ENCODE results near the gene CENPW. TPM values are rescaled to one million over a fixed set of nuclear protein-coding genes. Genes with fewer than 3 reads are reported as not detected.

The CENPW gene
- total RNA-seq, 1 experiment from 2014 or later = 46.9 TPM

DNA sequence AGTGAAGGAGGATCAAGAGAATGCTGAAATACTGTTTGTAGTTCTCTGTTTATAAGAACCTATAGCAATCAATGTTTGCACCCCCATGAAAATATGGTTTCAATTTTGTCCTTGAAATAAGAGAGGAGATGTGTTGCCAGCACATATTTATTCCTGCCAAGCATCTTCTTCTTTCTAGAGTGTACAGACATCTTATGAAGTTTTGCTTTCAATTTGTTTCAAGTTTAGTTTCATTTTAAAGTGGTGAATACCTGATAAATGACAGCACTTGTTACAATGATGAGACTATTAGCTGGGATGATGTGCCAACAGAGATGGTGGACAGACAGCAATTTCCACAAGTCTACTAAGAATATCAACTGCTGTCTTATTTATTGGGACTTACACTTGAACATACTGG, 39.2 kb upstream of the CENPW start:
- intact Hi-C loops (cut with micrococcal nuclease) = no loop called here
- POLR2A ChIA-PET = no interaction called here

More for the DNA sequence above, 39.2 kb upstream of the CENPW start:
- Histone ChIP-seq H3K79me2 (ENCODE audit: insufficient read depth, low read length) (no peaks in the 10 kb centered on the region), H4K20me1 (ENCODE audit: insufficient read depth) (no peaks in the 10 kb centered on the region), H3K27me3 (ENCODE audit: insufficient read depth, low read length) (no peaks in the 10 kb centered on the region), H2AFZ (ENCODE audit: low read depth, low read length, poor library complexity, severe bottlenecking) (no peak overlapping the region), H3K36me3 (ENCODE audit: control insufficient read depth in 1 of 2, insufficient read depth in 2 of 2, low read length in 2 of 2) (no peaks in the 10 kb centered on the region), H3K4me2 (ENCODE audit: low read length) (no peak overlapping the region), H3K4me3 (replicated peaks in 1 of 2; ENCODE audit: low read depth in 1 of 2, low read length in 2 of 2) (no peak overlapping the region), H3K9ac (ENCODE audit: low read length) (no peak overlapping the region), H3K9me3 (ENCODE audit: control insufficient read depth in 1 of 2, insufficient read depth in 1 of 2, low read depth in 1 of 2, low read length in 2 of 2) (no peaks in the 10 kb centered on the region), H3K9me2 (ENCODE audit: insufficient read depth) (no peaks in the 10 kb centered on the region), H3K27ac (ENCODE audit: low read depth, low read length) (no peak overlapping the region), H3K4me1 (ENCODE audit: control insufficient read depth in 1 of 2, insufficient read depth in 2 of 2, low read length in 2 of 2) (no peaks in the 10 kb centered on the region)
- ATAC-seq (no peak), DNase-seq (ENCODE audit: low read depth, low spot score) (no peak)
- TF ChIP-seq, protein P1, sequence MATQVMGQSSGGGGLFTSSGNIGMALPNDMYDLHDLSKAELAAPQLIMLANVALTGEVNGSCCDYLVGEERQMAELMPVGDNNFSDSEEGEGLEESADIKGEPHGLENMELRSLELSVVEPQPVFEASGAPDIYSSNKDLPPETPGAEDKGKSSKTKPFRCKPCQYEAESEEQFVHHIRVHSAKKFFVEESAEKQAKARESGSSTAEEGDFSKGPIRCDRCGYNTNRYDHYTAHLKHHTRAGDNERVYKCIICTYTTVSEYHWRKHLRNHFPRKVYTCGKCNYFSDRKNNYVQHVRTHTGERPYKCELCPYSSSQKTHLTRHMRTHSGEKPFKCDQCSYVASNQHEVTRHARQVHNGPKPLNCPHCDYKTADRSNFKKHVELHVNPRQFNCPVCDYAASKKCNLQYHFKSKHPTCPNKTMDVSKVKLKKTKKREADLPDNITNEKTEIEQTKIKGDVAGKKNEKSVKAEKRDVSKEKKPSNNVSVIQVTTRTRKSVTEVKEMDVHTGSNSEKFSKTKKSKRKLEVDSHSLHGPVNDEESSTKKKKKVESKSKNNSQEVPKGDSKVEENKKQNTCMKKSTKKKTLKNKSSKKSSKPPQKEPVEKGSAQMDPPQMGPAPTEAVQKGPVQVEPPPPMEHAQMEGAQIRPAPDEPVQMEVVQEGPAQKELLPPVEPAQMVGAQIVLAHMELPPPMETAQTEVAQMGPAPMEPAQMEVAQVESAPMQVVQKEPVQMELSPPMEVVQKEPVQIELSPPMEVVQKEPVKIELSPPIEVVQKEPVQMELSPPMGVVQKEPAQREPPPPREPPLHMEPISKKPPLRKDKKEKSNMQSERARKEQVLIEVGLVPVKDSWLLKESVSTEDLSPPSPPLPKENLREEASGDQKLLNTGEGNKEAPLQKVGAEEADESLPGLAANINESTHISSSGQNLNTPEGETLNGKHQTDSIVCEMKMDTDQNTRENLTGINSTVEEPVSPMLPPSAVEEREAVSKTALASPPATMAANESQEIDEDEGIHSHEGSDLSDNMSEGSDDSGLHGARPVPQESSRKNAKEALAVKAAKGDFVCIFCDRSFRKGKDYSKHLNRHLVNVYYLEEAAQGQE (IDR thresholded peaks at IDR 0.05; ENCODE audit: low read depth) = no peak
- TF ChIP-seq, protein P2, sequence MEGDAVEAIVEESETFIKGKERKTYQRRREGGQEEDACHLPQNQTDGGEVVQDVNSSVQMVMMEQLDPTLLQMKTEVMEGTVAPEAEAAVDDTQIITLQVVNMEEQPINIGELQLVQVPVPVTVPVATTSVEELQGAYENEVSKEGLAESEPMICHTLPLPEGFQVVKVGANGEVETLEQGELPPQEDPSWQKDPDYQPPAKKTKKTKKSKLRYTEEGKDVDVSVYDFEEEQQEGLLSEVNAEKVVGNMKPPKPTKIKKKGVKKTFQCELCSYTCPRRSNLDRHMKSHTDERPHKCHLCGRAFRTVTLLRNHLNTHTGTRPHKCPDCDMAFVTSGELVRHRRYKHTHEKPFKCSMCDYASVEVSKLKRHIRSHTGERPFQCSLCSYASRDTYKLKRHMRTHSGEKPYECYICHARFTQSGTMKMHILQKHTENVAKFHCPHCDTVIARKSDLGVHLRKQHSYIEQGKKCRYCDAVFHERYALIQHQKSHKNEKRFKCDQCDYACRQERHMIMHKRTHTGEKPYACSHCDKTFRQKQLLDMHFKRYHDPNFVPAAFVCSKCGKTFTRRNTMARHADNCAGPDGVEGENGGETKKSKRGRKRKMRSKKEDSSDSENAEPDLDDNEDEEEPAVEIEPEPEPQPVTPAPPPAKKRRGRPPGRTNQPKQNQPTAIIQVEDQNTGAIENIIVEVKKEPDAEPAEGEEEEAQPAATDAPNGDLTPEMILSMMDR (IDR thresholded peaks at IDR 0.05 in 2 of 3, conservative IDR thresholded peaks at IDR 0.05 in 1 of 3; ENCODE audit: borderline replicate concordance in 1 of 3, insufficient read depth in 1 of 3, low read depth in 2 of 3, low read length in 2 of 3) = no peak
- TF ChIP-seq ZNF274 (IDR thresholded peaks at IDR 0.05; ENCODE audit: low read depth, low read length) (no peak), CEBPB (IDR thresholded peaks at IDR 0.05; ENCODE audit: low read depth) (no peak), ELF1 (IDR thresholded peaks at IDR 0.05; ENCODE audit: borderline replicate concordance, low read depth) (no peak)
- RAD21 ChIA-PET (ENCODE audit: low non-redundant PET in 1 of 2, low total read pairs in 2 of 2, uncharacterized antibody in 2 of 2, unreplicated experiment in 2 of 2) = no interaction called here
- CTCF ChIA-PET = no interaction called here
- BruUV-seq (replicated peaks) = no TSS peak
